ENCODE results near the gene GRM2. TPM values are rescaled to one million over a fixed set of nuclear protein-coding genes. Genes with fewer than 3 reads are reported as not detected.

GRM2 gene
- total and polyA plus RNA-seq, 2 of the 8 experiments (the other 6 are each of a cell fraction or from before 2014, with no cell fraction given) = 3.9 to 10.5 TPM

GRCh38 chr3:51683566-51683965, 23.3 kb upstream of the GRM2 start (continued):
- TF ChIP-seq HDAC2 (IDR thresholded peaks at IDR 0.05; ENCODE audit: borderline replicate concordance in 1 of 2, low read depth in 2 of 2, low read length in 2 of 2) = no peak
- TF ChIP-seq BCL11A (IDR thresholded peaks at IDR 0.05; ENCODE audit: low read depth in 2 of 2, low read length in 2 of 2) = no peak
- no peak for TF ChIP-seq GABPA (IDR thresholded peaks at IDR 0.05; ENCODE audit: borderline replicate concordance, insufficient read depth, low read length)
- no peak for TF ChIP-seq ATF2 (IDR thresholded peaks at IDR 0.05; ENCODE audit: low read length)
- TF ChIP-seq EP300 (IDR thresholded peaks at IDR 0.05; ENCODE audit: borderline replicate concordance in 1 of 2, low read depth in 2 of 2, low read length in 2 of 2) = no peak
- TF ChIP-seq EGR1 (IDR thresholded peaks at IDR 0.05; ENCODE audit: borderline replicate concordance, low read depth, low read length) = no peak
- no peak for TF ChIP-seq ATF3 (IDR thresholded peaks at IDR 0.05; ENCODE audit: insufficient read depth, low read depth, low read length)

All from H1 (cell line).